K562 (cell line): ENCODE data around the gene MGST2.

ENCODE experiments used
- EP300 ChIP-seq: IDR thresholded peaks from 2 replicates; pipeline ENCODE4 v1.6.1; 2012; ENCODE audit warnings: low read length, improper control_type of control experiment
- HDAC1 ChIP-seq, 2 experiments: fragments of 450-650 bp; IDR thresholded peaks; 2 replicates each; pipeline ENCODE4 v1.6.1; 2016 to 2017; ENCODE audit warnings: inconsistent platforms in 1 of 2, mild to moderate bottlenecking in 1 of 2, moderate library complexity in 1 of 2
- JUNB ChIP-seq: fragments of 450-650 bp; formaldehyde crosslinking; conservative IDR thresholded peaks from 2 replicates; pipeline ENCODE4 v1.4.0; 2020; ENCODE audit warnings: mild to moderate bottlenecking
- NRF1 ChIP-seq, 2 experiments: fragments of 450-650 bp; IDR thresholded peaks in 1 of 2; conservative IDR thresholded peaks in 1 of 2; 2 replicates each; pipeline ENCODE4 v1.6.1; 2014; ENCODE audit warnings: mild to moderate bottlenecking in 2 of 2
- POLR2AphosphoS5 ChIP-seq: IDR thresholded peaks from 2 replicates; pipeline ENCODE4 v1.6.1; 2011; ENCODE audit warnings: mild to moderate bottlenecking, low read depth, low read length, moderate library complexity; ENCODE audit not compliant: control insufficient read depth, insufficient read depth
- SIN3A ChIP-seq, 2 experiments: fragments of 150-350 bp in 1 of 2; IDR thresholded peaks; 2 replicates each; pipeline ENCODE4 v1.6.1; 2011 to 2016; ENCODE audit warnings: borderline replicate concordance in 2 of 2, low read depth in 2 of 2, low read length in 2 of 2, mild to moderate bottlenecking in 2 of 2, moderate library complexity in 2 of 2; ENCODE audit not compliant: control insufficient read depth in 1 of 2
- ZKSCAN8 ChIP-seq: fragments of 200-800 bp; sonication (Bioruptor generic); IDR thresholded peaks from 2 replicates; pipeline ENCODE4 v1.6.1; 2016; ENCODE audit warnings: missing genetic modification characterization, missing compliant biosample characterization
- ZNF165 ChIP-seq: fragments of 250-450 bp; sonication (Bioruptor Pico); IDR thresholded peaks from 2 replicates; pipeline ENCODE4 v1.4.0; 2020; ENCODE audit warnings: borderline replicate concordance
- ZNF785 ChIP-seq: fragments of 250-450 bp; sonication (Bioruptor Pico); IDR thresholded peaks from 2 replicates; pipeline ENCODE4 v1.4.0; 2020; ENCODE audit warnings: mild to moderate bottlenecking
- TF ChIP-seq, protein P1 (sequence below), 2 experiments: fragments of 450-650 bp in 1 of 2; sonication (generic) in 1 of 2; formaldehyde crosslinking in 1 of 2; IDR thresholded peaks in 1 of 2; conservative IDR thresholded peaks in 1 of 2; 2 replicates each; pipeline versions ENCODE4 v1.6.1 to v1.8.1; 2016 to 2023; ENCODE audit warnings: mild to moderate bottlenecking in 2 of 2, moderate library complexity in 2 of 2, inconsistent platforms in 1 of 2, missing genetic modification reagents in 1 of 2
- TF ChIP-seq, protein P2 (sequence below), 2 experiments: IDR thresholded peaks; 2 replicates each; pipeline ENCODE4 v1.6.1; 2012; ENCODE audit warnings: improper control_type of control experiment in 2 of 2, low read depth in 2 of 2, low read length in 2 of 2, borderline replicate concordance in 1 of 2
- TF ChIP-seq, protein P3 (sequence below), 3 experiments: IDR thresholded peaks in 2 of 3; conservative IDR thresholded peaks in 1 of 3; 2 replicates each; pipeline ENCODE4 v1.5.1; 2011 to 2012; ENCODE audit warnings: low read length in 3 of 3, mild to moderate bottlenecking in 3 of 3, control low read depth in 2 of 3, improper control_type of control experiment in 1 of 3, inconsistent platforms in 1 of 3, low read depth in 1 of 3, mixed read lengths in 1 of 3, moderate library complexity in 1 of 3; ENCODE audit not compliant: insufficient read depth in 2 of 3

DNA sequence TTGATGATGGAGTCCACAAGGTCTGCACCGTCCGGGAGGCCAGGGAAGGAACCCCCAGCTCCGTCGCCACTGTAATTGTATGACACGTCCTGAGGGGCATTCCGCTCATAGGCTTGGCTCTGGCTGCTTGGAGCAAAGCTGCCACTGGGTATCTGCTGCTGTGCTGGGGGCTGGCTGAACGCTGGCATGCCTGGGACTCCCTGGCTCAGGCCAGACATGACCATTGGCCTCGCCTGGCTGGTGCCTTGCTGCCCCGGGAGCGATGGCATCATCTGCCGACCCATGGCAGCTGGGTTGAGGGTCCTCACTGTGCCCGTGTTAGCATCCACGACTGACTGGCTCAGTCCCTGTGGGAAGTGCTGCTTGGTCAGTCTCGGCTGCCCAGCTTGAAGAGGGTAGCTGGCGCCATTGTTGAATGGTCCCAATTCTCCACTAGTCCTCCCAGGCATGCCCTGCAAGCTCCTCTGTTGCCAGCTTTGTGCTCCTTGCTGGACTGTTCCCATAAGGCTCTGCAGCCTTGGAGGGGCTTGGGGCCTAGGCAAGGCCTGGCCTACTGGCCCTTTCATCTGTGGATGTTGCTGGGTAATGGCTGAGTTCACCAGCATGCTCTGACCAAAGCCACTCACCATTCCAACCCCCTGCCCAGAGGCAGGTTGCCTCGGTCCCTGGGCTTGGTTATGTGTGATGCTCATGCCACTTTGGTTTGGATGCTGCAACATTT is 53.9 kb downstream of the MGST2 start:
- TF ChIP-seq, protein P1, sequence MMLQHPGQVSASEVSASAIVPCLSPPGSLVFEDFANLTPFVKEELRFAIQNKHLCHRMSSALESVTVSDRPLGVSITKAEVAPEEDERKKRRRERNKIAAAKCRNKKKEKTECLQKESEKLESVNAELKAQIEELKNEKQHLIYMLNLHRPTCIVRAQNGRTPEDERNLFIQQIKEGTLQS (IDR thresholded peaks at IDR 0.05), result no peak
- TF ChIP-seq, protein P1 (CRISPR knock-in tag; conservative IDR thresholded peaks at IDR 0.05), result no peak
- TF ChIP-seq SIN3A (IDR thresholded peaks at IDR 0.05; ENCODE audit: borderline replicate concordance in 2 of 2, control insufficient read depth in 1 of 2, low read depth in 2 of 2, low read length in 2 of 2), result no peak
- no peak for TF ChIP-seq ZKSCAN8 (CRISPR knock-in tag)
- TF ChIP-seq, protein P2, sequence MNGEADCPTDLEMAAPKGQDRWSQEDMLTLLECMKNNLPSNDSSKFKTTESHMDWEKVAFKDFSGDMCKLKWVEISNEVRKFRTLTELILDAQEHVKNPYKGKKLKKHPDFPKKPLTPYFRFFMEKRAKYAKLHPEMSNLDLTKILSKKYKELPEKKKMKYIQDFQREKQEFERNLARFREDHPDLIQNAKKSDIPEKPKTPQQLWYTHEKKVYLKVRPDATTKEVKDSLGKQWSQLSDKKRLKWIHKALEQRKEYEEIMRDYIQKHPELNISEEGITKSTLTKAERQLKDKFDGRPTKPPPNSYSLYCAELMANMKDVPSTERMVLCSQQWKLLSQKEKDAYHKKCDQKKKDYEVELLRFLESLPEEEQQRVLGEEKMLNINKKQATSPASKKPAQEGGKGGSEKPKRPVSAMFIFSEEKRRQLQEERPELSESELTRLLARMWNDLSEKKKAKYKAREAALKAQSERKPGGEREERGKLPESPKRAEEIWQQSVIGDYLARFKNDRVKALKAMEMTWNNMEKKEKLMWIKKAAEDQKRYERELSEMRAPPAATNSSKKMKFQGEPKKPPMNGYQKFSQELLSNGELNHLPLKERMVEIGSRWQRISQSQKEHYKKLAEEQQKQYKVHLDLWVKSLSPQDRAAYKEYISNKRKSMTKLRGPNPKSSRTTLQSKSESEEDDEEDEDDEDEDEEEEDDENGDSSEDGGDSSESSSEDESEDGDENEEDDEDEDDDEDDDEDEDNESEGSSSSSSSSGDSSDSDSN (IDR thresholded peaks at IDR 0.05; ENCODE audit: borderline replicate concordance in 1 of 2, low read depth in 2 of 2, low read length in 2 of 2), result no peak
- TF ChIP-seq, protein P3, sequence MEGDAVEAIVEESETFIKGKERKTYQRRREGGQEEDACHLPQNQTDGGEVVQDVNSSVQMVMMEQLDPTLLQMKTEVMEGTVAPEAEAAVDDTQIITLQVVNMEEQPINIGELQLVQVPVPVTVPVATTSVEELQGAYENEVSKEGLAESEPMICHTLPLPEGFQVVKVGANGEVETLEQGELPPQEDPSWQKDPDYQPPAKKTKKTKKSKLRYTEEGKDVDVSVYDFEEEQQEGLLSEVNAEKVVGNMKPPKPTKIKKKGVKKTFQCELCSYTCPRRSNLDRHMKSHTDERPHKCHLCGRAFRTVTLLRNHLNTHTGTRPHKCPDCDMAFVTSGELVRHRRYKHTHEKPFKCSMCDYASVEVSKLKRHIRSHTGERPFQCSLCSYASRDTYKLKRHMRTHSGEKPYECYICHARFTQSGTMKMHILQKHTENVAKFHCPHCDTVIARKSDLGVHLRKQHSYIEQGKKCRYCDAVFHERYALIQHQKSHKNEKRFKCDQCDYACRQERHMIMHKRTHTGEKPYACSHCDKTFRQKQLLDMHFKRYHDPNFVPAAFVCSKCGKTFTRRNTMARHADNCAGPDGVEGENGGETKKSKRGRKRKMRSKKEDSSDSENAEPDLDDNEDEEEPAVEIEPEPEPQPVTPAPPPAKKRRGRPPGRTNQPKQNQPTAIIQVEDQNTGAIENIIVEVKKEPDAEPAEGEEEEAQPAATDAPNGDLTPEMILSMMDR (IDR thresholded peaks at IDR 0.05 in 2 of 3, conservative IDR thresholded peaks at IDR 0.05 in 1 of 3; ENCODE audit: insufficient read depth in 2 of 3, low read depth in 1 of 3, low read length in 3 of 3), result no peak
- no peak for TF ChIP-seq HDAC1 (IDR thresholded peaks at IDR 0.05)
- TF ChIP-seq NRF1 (conservative IDR thresholded peaks at IDR 0.05 in 1 of 2, IDR thresholded peaks at IDR 0.05 in 1 of 2), result no peak
- no peak for TF ChIP-seq ZNF785 (CRISPR knock-in tag)
- no peak for TF ChIP-seq JUNB (CRISPR knock-in tag)
- TF ChIP-seq ZNF165 (CRISPR knock-in tag), result no peak
- no peak for TF ChIP-seq POLR2AphosphoS5
- TF ChIP-seq EP300, result no peak
